Stimulated activated CD4-positive, alpha-beta T cell treated with anti-CD3 and anti-CD28 coated beads, TNF-alpha, amount 100 ng/mL, for 1 hour (primary cell): ENCODE measurements around the gene TMEM161B.
"Not testable (repeated sequence)": the region's sequence is repeated elsewhere in the genome, so short reads cannot be mapped to it uniquely, and the experiment has no call there.

Source experiments
- DNase-seq, 3 donors: peaks; one replicate each; pipeline ENCODE4 v3.0.0-alpha.2; 2020; ENCODE audit warnings: low read depth in 3 of 3, low spot score in 1 of 3

TMEM161B gene

DNA sequence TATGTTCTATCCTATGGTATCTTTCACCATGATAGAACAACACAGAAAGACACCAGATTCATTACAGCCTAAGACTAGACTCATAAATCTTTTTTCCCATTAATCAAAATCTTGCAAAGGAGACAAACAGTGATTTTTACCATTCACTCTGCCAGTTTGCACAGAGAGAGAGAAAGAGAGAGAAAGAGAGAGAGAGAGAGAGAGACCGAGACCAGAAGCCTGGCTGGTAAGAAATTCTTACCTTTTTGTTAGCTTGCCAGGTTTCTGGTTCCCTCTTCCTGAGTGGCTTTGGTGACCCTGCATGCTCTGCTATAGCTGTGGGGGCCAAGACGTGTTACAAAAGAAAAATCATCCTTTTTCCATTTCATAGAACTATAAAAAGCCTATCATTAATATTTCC, 18.6 kb downstream of the TMEM161B start:
- no peak for DNase-seq

DNA sequence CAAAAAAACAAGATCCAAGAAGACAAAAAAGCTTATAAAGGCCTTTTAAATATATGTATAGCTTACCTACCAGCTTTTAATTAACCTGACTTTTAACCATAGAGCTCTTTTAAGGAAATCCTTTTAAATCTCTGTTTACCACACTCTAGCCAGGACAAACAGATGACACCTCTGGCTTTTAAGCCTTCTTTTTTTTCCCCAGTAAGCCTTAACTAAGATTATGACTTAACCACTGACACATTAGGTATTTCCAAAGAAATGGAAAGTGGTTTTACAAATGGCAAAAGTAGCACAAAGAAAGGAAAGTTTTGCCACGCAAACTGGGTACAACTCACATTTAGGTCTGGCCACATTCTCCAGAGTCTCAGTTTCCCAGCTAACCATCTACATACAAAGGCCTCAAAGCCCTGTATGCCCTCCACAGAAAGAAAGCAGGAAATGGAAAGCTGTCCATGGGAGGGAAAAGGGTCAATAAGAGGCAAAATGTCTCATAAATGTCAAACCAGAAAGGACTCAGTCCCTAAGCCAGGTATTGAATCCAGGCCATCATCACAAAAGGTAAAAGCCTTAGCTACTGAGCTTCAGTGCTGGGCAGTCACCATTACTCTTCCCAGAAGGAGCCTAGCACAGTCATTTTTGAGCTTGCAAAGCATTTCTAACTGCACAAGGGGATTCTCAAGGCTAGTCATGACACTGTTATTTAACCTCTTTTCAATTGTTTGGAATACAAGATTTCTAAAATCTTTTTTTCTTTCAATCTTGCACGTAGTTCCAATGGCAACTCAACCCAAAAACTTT, 19.7 kb downstream of the TMEM161B start:
- no peak for DNase-seq

DNA sequence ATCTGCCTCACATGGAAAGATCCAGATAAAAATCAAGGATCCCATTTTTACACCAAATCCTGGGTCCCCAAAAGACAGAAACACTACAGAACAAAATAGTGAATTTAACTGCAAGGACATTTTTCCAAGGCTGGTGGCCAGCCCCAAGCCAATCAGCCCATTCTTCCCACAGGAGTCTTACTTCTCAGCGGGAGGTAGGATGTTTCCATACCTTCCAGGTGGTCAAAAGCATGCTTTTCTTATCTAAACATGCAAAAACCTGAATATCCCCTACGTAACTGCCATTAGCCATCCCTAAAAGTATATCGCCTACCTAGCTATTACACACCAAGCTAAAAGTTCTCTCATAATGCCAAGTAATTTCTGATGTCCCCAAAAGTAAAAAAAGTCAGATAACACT, 20.6 kb downstream of the TMEM161B start:
- no peak for DNase-seq

DNA sequence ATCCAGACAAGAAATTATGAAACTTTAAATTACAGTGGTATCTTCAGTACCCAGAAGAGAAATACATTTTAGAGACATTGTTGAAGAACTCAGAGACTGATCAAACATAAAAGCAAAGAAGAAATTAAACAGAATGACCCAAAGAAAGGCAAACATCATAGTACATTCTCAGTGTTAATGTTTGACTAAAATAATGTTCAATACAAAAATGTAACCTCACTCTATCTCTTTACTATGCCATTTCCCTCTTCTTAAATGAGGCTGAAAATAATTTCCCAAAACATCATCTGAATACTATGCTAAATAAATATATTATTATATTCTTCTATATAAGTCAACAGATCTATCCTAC, 22.8 kb downstream of the TMEM161B start:
- no peak for DNase-seq

DNA sequence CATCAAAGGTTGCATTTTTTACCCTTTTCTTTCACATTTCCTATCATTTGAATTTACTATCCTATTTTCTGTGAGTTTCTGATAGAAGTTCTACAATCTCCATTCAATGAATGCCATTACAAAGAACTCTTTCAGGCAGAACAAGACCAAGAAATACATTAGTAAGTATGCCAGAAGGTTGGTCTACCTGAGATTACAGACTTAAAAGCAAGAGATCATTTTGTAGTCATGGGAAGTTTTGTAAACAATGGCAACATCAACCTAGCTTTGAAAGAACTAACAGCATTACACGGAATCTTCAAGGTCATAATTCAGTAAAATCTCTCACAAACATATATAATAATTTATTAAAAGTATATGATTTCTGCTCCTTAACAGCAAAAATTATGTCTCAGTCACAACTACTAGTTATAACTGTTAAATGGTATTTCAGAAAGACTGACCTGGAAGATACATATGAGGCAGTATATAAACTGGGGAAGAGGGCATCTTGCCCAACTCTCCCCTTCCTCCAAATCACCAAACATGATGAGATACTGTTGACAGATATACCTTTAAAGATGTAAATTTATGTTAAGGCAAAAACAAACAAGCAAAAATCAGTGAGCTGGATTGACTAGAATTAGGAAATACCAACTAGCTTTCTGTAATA, 23.3 kb downstream of the TMEM161B start:
- DNase-seq: no peak

DNA sequence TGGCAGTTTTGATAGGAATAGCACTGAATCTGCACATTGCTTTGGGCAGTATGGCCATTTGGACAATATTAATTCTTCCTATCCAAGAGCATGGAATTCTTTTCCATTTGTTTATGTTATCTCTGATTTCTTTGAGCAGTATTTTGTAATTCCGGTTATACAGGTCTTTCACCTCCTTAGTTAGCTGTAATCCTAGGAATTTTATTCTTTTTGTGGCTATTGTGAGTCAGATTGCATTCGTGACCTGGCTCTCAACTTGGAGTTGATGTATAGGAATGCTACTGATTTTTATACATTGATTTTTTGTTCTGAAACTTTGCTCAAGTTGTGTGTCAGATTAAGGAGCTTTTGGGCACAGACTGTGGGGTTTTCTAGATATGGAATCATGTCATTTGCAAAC, 24.0 kb downstream of the TMEM161B start:
- DNase-seq: no peak

DNA sequence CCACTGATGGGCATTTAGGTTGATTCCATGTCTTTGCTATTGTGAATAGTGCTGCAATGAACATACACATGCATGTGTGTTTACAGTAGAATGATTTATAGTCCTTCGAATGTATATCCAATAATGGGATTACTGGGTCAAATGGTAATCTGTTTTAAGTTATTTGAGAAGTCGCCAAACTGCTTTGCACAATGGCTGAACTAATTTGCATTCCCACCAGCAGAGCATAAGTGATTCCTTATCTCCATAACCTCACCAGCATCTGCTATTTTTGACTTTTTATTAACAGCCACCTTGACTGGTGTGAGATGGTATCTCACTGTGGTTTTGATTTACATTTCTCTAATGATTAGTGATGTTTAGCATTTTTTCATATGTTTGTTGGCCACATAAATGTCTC, 25.2 kb downstream of the TMEM161B start:
- DNase-seq: not testable (repeated sequence)

DNA sequence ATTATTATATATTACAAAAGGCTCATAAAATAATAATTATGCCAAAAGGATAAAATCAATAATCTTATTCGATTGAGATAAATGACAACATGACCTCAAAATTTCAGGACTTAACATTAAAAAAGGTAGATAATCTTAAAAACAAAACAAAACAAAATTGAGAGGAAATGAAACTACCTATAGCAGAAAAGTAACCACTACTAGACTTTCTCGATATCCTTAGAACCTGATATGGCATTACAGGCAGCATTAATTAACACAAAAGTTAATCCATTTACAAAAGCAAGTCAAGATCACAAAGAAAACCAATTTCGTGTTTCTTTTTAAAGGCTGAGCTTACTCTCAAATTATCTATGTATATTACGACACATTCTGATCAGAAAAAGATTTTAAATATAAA, 29.9 kb downstream of the TMEM161B start:
- no peak for DNase-seq

DNA sequence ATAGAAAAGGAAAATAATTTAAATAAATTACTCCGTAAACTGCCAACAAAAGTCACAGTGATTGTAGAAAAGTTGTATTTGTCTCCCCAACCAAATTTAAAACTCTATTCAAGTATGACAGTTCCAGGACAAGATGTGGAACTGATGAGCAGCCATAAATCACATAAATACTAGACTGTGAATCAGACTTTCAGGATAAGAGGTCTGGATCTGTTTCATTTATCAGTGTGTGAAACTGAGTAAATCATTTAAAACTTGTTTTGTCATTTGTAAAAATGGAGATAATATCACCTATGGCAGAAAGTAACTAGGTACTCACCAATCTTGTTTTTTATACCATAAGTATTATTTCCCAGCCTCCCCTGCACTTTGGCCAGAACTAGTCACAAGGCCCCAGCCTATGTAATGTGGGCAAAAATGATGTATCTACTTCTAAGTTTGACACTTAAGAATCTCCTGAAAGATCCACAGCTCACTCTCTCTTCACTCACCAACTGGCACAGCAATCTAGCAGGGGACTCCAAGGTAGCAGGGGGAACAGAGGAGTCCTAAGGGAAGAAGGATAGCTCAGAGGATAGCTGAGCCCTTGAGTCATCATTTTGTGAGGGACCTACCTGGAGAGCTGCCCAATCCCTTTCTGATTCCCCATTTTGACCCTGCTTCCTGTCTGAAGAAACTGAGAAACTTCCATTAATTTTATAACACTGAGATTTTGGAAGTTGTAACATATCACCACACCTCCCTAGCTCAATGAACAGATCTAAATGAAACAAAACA, 31.6 kb downstream of the TMEM161B start:
- no peak for DNase-seq

DNA sequence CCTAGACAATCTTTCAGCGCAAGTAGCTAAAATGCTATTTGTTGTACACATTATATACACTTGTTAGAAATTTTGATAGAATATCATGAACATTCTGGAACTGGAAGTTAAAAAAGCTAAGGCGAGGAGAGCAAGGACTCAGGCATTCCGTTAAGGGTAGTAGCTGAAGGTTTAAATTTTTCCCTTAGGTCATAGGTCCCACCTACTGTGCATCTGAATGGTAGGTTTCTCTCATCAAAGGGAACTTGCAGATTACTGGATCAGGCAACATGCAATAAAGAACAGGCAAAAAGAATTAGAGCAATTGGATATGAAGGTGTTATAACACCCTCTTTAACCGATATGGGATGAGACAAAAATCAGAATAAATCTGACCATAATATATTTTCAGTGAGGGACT, 32.8 kb downstream of the TMEM161B start:
- no peak for DNase-seq

DNA sequence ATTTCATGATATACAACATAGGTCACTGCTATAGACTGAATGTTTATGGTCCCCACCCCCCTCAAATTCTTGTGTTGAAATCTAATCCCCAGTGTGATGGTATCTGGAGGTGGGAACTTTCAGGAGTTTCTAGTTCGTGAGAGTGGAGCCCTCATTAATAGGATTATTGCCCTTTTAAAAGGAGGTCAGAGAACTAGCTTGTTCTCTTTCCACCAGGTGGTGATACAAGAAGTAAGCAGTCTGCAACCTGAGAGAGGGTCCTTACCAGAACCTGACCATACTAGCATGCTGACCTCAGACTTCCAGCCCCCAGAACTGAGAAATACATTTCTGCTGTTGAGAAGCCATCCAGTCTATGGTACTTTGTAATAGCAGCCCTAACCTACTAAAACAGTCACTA, 33.3 kb downstream of the TMEM161B start:
- no peak for DNase-seq

DNA sequence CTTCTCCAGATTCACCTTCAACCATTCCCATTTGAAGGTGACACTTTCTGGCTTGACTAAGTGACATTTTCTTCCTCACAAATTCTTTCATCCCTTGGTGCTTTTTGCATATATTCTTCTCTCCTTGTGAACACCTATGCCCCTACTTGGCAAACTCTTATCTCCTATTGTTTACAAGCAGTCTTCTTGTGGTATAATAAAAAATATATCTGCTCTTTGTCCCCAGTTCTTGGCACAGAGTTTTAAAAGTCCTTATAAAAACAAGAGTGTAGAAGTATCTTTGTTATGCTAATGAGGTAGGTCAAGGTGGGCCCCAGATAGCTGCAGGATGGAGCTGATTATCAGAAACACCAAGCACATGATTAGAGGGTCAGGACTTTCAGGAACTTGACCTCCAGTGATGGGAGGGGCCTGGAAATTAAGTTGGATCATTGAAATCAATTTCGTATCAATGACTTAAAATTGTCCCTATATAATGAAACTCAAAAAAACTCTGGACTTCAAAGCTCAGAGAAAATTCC, 38.0 kb downstream of the TMEM161B start:
- DNase-seq: no peak

DNA sequence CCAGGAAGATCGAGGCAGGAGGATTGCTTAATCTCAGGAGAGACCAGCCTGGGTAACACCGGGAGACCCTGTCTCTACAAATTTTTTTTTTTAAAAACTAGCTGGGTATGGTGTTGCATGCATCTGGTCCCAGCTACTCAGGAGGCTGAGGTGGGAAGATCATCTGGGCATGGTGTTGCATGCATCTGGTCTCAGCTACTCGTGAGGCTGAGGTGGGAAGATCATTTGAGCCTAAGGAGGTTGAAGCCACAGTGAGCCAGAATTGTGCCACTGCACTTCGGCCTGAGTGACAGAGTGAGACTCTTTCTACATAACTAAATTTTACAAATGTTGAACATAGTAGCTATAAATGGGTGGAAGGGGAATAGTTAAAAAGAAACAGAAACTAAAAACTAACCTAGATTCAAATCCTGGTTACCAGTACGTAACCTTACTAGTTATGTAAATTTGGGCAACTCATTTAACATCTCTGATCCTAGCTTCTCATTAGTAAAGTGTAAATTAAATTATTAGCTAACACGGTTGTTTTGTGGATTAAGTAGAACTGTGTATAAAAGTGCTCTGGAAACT, 41.7 kb downstream of the TMEM161B start:
- no peak for DNase-seq

DNA sequence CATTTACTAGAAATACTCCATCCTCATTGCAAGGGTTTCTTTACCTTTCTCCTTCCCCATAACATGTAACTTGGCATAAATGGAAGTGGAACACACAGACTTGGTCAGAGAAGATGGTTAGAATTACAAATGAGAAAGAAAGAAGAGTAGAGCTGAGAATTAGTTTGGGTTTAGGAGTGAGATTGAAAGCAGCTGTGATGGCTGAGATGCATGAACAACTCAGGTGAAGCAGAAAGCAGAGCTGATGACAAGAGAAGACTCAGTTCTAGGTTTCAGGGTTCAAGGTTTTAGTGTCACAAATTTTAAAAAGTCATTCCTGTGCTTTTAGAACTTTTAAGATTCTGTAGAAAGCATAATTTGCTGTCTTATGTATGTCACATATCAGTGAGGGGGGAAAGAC, 54.0 kb downstream of the TMEM161B start:
- DNase-seq: no peak

DNA sequence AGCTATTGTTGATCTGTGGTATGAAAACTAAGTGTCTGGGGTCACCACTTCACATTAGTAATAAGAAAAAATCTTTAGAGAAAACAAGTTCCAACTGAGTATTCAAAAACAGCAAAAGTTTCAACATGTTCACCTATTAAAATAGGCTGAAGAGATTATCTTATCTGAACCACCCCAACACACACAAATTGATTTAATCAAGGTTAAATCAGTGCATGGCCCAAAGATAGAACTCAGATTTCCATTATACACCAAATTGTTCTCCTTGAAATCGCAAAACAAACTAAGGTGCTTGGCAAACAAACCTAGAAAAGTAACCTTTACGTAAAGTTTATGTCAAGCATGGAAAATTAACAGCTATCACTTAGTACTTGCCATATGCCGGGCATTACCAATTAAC, 61.1 kb downstream of the TMEM161B start:
- DNase-seq: no peak

DNA sequence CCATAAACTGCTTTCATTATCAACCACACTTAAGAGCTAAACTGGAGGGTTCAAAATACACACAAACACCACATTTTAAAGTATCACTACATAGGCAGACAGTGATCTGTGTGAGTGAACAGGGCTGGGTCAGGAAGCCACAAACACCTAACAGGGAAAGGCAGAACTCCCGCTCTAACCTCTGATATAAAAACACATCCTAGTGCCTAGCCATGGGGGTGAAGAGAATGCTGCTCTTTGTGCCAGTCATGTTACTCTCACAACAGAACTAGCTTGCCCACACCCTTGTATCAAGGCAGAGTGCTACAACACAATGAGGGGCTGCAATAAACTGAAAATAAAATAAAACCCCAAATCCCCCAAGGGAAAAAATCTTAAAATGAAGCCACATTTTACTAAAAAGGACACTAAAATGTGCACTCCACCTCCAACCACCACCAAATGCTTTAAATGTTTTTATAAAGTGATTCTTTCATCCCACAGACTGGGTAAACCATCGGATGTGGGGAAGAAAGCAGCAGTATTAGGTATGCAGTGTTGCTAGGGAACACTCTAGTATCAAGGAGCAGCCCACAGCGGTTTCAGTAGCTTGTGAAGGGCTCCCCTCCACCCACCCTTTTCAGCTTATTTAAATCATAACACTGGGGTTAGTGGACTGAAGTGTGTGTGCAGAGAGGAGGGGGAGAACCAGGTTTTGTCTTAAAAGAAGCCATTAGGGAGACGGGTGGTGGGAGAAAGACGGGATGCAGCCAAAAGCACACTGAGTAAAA, 64.5 kb downstream of the TMEM161B start:
- DNase-seq: no peak

DNA sequence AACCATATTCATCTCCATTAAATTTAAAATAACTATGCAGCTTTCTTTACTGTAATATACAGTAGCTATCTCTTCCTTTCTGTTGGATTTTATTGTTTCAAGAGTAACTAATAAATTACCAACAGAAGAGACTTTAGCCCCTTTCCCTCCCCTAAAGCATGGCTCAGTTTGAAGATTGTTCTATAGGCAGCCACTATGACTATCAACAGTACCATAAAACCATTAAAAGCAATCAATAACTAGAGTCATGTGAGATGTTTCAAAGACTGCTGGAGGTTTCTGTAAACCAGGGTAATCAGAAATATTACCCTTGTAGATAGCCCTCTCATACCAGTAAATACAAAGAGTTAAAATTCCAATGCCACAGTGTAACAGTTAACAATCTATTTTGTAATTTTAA, 73.0 kb downstream of the TMEM161B start:
- DNase-seq: no peak

DNA sequence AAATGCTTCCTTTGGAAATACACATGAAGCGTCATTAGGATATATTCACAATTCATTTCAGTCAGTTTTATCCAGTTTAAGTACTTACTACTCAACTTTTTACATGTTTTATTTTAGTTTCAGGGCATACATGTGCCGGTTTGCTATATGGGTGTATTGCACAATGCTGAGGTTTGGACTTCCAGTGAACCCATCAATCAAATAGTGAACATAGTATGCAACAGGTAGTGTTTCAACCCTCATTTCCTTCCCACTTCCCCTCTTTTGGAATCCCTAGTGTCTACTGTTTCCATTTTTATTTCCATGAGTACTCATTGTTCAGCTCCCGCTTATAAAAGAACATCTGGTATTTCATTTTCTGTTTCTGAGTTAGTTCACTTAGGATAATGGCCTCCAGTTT, 74.7 kb downstream of the TMEM161B start:
- no peak for DNase-seq

DNA sequence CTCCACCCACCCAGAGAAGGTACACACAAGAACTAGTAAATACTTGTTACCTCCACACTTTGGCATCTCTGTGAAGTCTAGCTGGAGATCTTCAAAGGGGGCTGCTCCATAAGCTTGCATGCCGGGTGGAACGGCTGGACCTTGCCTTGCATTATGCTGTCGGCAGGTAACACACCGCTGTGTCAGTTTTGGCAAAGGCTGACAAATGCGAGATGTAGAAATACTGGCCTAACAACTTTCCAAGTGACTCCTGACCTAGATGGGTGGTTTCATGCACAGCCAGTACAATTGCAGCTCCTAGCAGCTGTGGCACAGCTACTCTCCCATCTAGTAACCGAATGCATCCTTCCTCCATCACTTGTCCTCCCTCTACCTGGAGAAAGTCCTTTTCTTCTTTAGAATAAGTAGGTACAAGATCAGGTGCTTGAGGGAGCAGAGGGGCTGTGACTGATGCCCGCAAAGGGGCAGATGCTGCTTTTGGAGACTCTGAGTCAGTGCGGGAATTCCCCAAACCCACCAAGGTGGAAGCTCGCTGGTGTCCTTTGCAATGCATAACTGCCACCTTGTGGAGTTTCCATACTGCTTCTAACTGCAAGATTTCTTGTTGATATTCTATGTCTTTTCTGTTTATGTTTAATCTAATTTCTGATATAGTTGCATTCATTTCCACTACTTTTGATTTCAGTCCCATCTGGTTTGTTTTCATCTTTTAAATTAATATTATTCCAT, 78.4 kb downstream of the TMEM161B start:
- no peak for DNase-seq

DNA sequence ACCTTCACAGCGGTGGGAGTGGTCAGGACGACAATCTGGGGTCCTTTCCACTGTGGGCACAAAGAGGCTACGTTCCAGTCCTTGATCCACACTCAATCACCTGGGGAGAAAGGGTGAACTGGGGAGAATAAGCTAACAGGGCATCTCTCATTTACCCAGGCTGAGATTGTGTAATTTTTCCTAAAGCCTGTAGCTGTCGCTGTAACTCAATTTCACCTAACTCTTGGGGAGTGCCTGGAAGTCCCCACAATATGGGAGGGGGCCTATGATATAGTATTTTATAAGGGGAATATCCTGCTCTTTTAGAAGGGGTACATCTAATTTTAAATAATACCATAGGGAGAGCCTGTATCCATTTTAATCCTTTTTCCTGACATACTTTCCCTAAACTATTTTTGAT, 79.2 kb downstream of the TMEM161B start:
- DNase-seq: not testable (repeated sequence)
